NCI-H1092 treated with DMSO at 0.1 percent for 48 hours (cell line): ENCODE data around the gene OR9A2.
A peak's percentile ranks its signal among the peaks of the same experiment; 100 is the strongest.
"Not testable (repeated sequence)": the region's sequence is repeated elsewhere in the genome, so short reads cannot be mapped to it uniquely, and the experiment has no call there.

ENCODE experiments used
- DNase-seq: peaks from one replicate; lab custom pipeline; 2025; lab: John Stamatoyannopoulos, UW

Gene OR9A2

GRCh38 chr7:143018931-143019330 lies 8.0 kb downstream of the OR9A2 start:
- DNase-seq: no peak

- DNase-seq: no peak
Observed at GRCh38 chr7:143016996-143017395, 9.9 kb downstream of the OR9A2 start.

GRCh38 chr7:143015926-143016490 lies 10.9 kb downstream of the OR9A2 start:
- DNase-seq: no peak

GRCh38 chr7:143015084-143015483 lies 11.8 kb downstream of the OR9A2 start:
- DNase-seq: no peak

GRCh38 chr7:143013893-143014292 lies 13.0 kb downstream of the OR9A2 start:
- DNase-seq: no peak

- DNase-seq: no peak
Observed at GRCh38 chr7:143013473-143013872, 13.5 kb downstream of the OR9A2 start.

- no peak for DNase-seq
Observed at GRCh38 chr7:143012409-143012808, 14.5 kb downstream of the OR9A2 start.

- no peak for DNase-seq
Observed at GRCh38 chr7:143012001-143012400, 14.9 kb downstream of the OR9A2 start.

GRCh38 chr7:143008007-143008901 lies 18.7 kb downstream of the OR9A2 start:
- DNase-seq: peak; percentile 83

- DNase-seq: no peak
Observed at GRCh38 chr7:143005632-143006260, 21.2 kb downstream of the OR9A2 start.

GRCh38 chr7:143003393-143004051 lies 23.4 kb downstream of the OR9A2 start:
- peak; percentile 44 for DNase-seq

GRCh38 chr7:143002898-143003297 lies 24.0 kb downstream of the OR9A2 start:
- no peak for DNase-seq

GRCh38 chr7:143002106-143002505 lies 24.8 kb downstream of the OR9A2 start:
- DNase-seq: no peak

- DNase-seq: no peak
Observed at GRCh38 chr7:143000648-143001047, 26.3 kb downstream of the OR9A2 start.

- DNase-seq: no peak
Observed at GRCh38 chr7:142999793-143000192, 27.1 kb downstream of the OR9A2 start.

GRCh38 chr7:142998966-142999365 lies 28.0 kb downstream of the OR9A2 start:
- no peak for DNase-seq

GRCh38 chr7:142997456-142997989 lies 29.4 kb downstream of the OR9A2 start:
- no peak for DNase-seq

- no peak for DNase-seq
Observed at GRCh38 chr7:142992427-142992826, 34.5 kb downstream of the OR9A2 start.

- DNase-seq: no peak
Observed at GRCh38 chr7:142984297-142984696, 42.6 kb downstream of the OR9A2 start.

- DNase-seq: no peak
Observed at GRCh38 chr7:142983825-142984224, 43.1 kb downstream of the OR9A2 start.

- not testable (repeated sequence) for DNase-seq
Observed at GRCh38 chr7:142978402-142978801, 48.5 kb downstream of the OR9A2 start.
